ENCODE measurements around the gene GRIP1. TPM values are rescaled to one million over a fixed set of nuclear protein-coding genes. Genes with fewer than 3 reads are reported as not detected.

The GRIP1 gene
- total RNA-seq, 1 donor from 2014 or later, result 4.2 TPM

DNA sequence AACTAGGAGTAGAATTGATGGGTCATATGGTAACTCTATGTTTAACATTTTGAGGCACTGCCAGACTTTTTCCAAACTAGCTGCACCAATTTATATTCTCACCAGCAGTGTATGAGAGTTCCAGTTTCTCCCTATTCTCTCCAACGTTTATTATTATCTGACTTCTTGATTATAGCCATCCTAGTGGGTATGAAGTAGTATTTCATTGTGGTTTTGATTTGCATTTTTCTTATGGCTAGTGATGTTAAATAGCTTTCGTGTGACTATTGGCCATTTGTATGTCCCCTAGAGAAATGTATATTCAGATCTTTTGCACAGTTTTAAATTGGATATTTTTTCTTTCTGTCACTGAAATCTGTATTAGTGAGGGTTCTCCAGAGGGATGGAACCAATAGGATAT, 338.7 kb downstream of the GRIP1 start:
- H3K9me3 ChIP-seq, result no peaks in the 10 kb centered on the region
- DNase-seq (ENCODE audit: extremely low spot score in 2 of 2), result no peak
- H3K36me3 ChIP-seq, result peaks cover 0 to 24% of the 10 kb centered on the region in 2 donors
- no peaks in the 10 kb centered on the region for H3K4me1 ChIP-seq
- H3K27me3 ChIP-seq, result no peaks in the 10 kb centered on the region
- no peak overlapping the region for H3K27ac ChIP-seq
- intact Hi-C loops (cut with DNase I), result no loop called here
- TF ChIP-seq POLR2A (IDR thresholded peaks at IDR 0.05) (no peak), POLR2AphosphoS5 (IDR thresholded peaks at IDR 0.05; ENCODE audit: insufficient read depth in 1 of 2, low read depth in 1 of 2) (no peak), CTCF (IDR thresholded peaks at IDR 0.05) (no peak)
- H3K4me3 ChIP-seq, result no peak overlapping the region

DNA sequence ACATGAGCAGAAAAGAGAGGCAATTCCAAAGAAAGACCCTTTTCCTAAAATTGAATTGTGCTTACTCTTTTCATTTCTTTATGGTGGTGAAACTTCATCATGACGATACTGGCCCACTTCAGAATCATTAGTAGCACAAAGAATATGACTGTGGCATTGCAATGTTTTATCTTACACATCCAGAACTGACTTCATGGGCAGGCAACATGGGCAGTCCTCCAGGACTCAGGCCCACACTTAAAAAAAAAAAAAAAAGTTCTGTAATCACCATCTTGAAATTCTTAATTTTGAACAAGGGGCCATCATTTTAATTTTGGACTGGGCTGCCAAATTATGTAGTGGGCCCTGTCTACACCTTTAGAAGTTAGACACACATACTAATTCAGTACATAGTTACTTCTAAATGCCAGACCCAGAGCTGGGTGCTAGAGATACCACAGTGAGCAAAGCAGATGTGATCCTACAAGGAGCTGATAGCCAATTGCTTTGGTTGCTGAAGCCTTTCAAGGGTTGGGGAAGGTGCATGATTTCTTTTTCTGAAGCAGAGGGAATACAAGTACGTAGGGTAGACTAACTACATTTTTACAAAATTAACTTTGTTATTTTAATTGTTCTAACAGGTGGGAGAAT, 341.4 kb downstream of the GRIP1 start:
- TF ChIP-seq CTCF (IDR thresholded peaks at IDR 0.05) (no peak), POLR2A (IDR thresholded peaks at IDR 0.05) (no peak), POLR2AphosphoS5 (IDR thresholded peaks at IDR 0.05; ENCODE audit: insufficient read depth in 1 of 2, low read depth in 1 of 2) (no peak)
- DNase-seq (ENCODE audit: extremely low spot score in 2 of 2), result no peak
- Histone ChIP-seq H3K4me1 (no peaks in the 10 kb centered on the region), H3K4me3 (no peak overlapping the region), H3K36me3 (peaks cover 0 to 15% of the 10 kb centered on the region in 2 donors), H3K27me3 (no peaks in the 10 kb centered on the region), H3K9me3 (no peaks in the 10 kb centered on the region), H3K27ac (no peak overlapping the region)
- intact Hi-C loops (cut with DNase I), result no loop called here

- H3K27ac ChIP-seq, result no peak overlapping the region
- intact Hi-C loops (cut with DNase I), result no loop called here
- no peak overlapping the region for H3K4me3 ChIP-seq
- no peak for TF ChIP-seq POLR2A (IDR thresholded peaks at IDR 0.05)
- no peak for TF ChIP-seq CTCF (IDR thresholded peaks at IDR 0.05)
- TF ChIP-seq POLR2AphosphoS5 (IDR thresholded peaks at IDR 0.05; ENCODE audit: insufficient read depth in 1 of 2, low read depth in 1 of 2), result no peak
- H3K27me3 ChIP-seq, result no peaks in the 10 kb centered on the region
- H3K9me3 ChIP-seq, result no peaks in the 10 kb centered on the region
- peaks cover 0 to 11% of the 10 kb centered on the region in 2 donors for H3K36me3 ChIP-seq
- DNase-seq (ENCODE audit: extremely low spot score in 2 of 2), result no peak
- no peaks in the 10 kb centered on the region for H3K4me1 ChIP-seq
Measured at GRCh38 chr12:66335746-66336145, 343.1 kb downstream of the GRIP1 start.

GRCh38 chr12:66331814-66332213, 347.1 kb downstream of the GRIP1 start:
- Histone ChIP-seq H3K36me3 (peaks cover 0 to 7% of the 10 kb centered on the region in 2 donors), H3K4me3 (no peak overlapping the region), H3K27ac (no peak overlapping the region), H3K9me3 (no peaks in the 10 kb centered on the region), H3K27me3 (no peaks in the 10 kb centered on the region), H3K4me1 (no peaks in the 10 kb centered on the region)
- DNase-seq (ENCODE audit: extremely low spot score in 2 of 2), result no peak
- TF ChIP-seq POLR2AphosphoS5 (IDR thresholded peaks at IDR 0.05; ENCODE audit: insufficient read depth in 1 of 2, low read depth in 1 of 2) (no peak), CTCF (IDR thresholded peaks at IDR 0.05) (no peak)
- intact Hi-C loops (cut with DNase I), result no loop called here

- peaks cover 0 to 7% of the 10 kb centered on the region in 2 donors for H3K36me3 ChIP-seq
- no peaks in the 10 kb centered on the region for H3K27me3 ChIP-seq
- intact Hi-C loops (cut with DNase I), result no loop called here
- no peak for TF ChIP-seq CTCF (IDR thresholded peaks at IDR 0.05)
- no peak for TF ChIP-seq POLR2A (IDR thresholded peaks at IDR 0.05)
- TF ChIP-seq POLR2AphosphoS5 (IDR thresholded peaks at IDR 0.05; ENCODE audit: insufficient read depth in 1 of 2, low read depth in 1 of 2), result no peak
- no peak overlapping the region for H3K27ac ChIP-seq
- no peaks in the 10 kb centered on the region for H3K9me3 ChIP-seq
- no peaks in the 10 kb centered on the region for H3K4me1 ChIP-seq
- H3K4me3 ChIP-seq, result no peak overlapping the region
- DNase-seq (ENCODE audit: extremely low spot score in 2 of 2), result no peak
Measured at GRCh38 chr12:66331016-66331415, 347.9 kb downstream of the GRIP1 start.

All from vagina (tissue), 2 donors.